Breast epithelium (tissue), 4 donors: ENCODE measurements around the gene FNDC3B. TPM values are rescaled to one million over a fixed set of nuclear protein-coding genes. Genes with fewer than 3 reads are reported as not detected.

Experiments used
- DNase-seq, 2 donors: peaks; one replicate each; pipeline ENCODE4 v3.0.0-alpha.2; 2019; ENCODE audit warnings: low spot score in 2 of 2
- H3K27ac ChIP-seq, 2 donors: fragments of 200-600 bp; sonication (generic) in 1 of 2; one replicate each; pipeline ENCODE4 v1.5.1; 2016 to 2019; ENCODE audit warnings: mild to moderate bottlenecking in 1 of 2
- H3K27me3 ChIP-seq, 2 donors: fragments of 200-600 bp; sonication (generic) in 1 of 2; one replicate each; pipeline versions ENCODE4 v1.5.1 to v1.6.0; 2017 to 2019; ENCODE audit warnings: control low read depth in 1 of 2, mild to moderate bottlenecking in 1 of 2
- H3K36me3 ChIP-seq: fragments of 200-600 bp; one replicate; pipeline ENCODE4 v1.5.1; 2019
- H3K4me1 ChIP-seq, 2 donors: fragments of 200-600 bp; sonication (generic); one replicate each; pipeline ENCODE4 v1.5.1; 2016 to 2019; ENCODE audit warnings: control low read depth in 1 of 2
- H3K4me3 ChIP-seq, 3 donors: fragments of 200-600 bp; sonication (generic); 1 replicate in 2 of 3; 2 replicates in 1 of 3; pipeline ENCODE4 v1.5.1; 2016 to 2019; ENCODE audit warnings: mild to moderate bottlenecking in 3 of 3, moderate library complexity in 2 of 3
- H3K9me3 ChIP-seq, 2 donors: fragments of 200-600 bp; sonication (generic) in 1 of 2; one replicate each; pipeline ENCODE4 v1.5.1; 2016 to 2019; ENCODE audit warnings: control low read depth in 1 of 2
- CTCF ChIP-seq, 3 donors: fragments of 450-650 bp; IDR thresholded peaks; one replicate each; pipeline ENCODE4 v1.5.1; 2016 to 2017; ENCODE audit warnings: antibody characterized with exemption in 3 of 3, mild to moderate bottlenecking in 3 of 3, moderate library complexity in 3 of 3
- POLR2A ChIP-seq: fragments of 450-650 bp; IDR thresholded peaks from one replicate; pipeline ENCODE4 v1.6.1; 2016; ENCODE audit warnings: antibody characterized with exemption, mild to moderate bottlenecking, moderate library complexity
- POLR2AphosphoS5 ChIP-seq, 3 donors: sonication (generic); formaldehyde crosslinking; IDR thresholded peaks; one replicate each; pipeline ENCODE4 v1.6.1; 2017; ENCODE audit warnings: antibody characterized with exemption in 3 of 3
- intact Hi-C: fragments of 100-400 bp; cut with DNase I; formaldehyde crosslinking; loops from one replicate; pipeline ENCODE4 v1.15.1; 2023; ENCODE audit warnings: low total_unique reads
- total RNA-seq, 3 donors: library from RNA; depleted of rRNA; stranded (reverse); fragments of >200 nt; gene quantifications; one replicate each; pipeline ENCODE4 v1.1.0, GENCODE V29; 2016

Gene FNDC3B
- total RNA-seq, 3 donors from 2014 or later, result 131 to 172 (median 149) TPM

DNA sequence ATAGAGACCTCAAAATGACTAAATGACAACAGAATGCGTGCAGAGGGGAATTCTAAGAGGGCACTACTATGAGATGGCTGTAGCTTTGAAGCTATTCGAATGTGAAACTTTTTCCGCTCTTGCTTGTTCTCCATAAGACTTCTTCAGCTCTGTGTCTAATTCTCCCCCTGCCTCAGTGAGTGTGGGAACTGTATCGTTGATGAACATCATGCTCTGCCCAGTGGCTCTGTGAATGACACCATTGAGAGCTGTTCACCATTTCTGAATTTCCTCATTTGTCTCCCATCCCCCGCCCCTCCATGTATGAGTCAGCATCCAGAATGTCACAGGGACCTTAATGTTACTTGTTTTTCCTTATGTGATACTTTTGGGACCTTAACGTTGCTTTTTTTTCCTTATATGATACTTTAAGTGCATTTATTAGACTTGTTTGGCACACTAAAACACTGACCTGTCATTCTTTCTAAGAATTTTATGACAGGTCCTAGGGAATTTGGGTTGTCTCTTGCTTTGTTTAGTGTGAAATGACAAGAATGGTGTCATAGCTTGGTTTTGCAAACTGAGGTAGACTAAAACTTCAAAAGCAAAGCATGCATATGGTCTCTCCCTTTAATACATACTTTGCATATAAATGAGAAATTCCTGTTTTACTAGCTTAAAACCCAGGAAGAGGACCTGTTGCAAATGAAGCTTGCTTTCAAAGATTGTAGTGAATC is 99.6 kb downstream of the FNDC3B start:
- intact Hi-C loops, result no loop called here
- H3K4me1 ChIP-seq, result peaks cover 5 to 52% of the 10 kb centered on the region in 2 donors
- DNase-seq, result peak in 1 of 2 donors; percentile 54

DNA sequence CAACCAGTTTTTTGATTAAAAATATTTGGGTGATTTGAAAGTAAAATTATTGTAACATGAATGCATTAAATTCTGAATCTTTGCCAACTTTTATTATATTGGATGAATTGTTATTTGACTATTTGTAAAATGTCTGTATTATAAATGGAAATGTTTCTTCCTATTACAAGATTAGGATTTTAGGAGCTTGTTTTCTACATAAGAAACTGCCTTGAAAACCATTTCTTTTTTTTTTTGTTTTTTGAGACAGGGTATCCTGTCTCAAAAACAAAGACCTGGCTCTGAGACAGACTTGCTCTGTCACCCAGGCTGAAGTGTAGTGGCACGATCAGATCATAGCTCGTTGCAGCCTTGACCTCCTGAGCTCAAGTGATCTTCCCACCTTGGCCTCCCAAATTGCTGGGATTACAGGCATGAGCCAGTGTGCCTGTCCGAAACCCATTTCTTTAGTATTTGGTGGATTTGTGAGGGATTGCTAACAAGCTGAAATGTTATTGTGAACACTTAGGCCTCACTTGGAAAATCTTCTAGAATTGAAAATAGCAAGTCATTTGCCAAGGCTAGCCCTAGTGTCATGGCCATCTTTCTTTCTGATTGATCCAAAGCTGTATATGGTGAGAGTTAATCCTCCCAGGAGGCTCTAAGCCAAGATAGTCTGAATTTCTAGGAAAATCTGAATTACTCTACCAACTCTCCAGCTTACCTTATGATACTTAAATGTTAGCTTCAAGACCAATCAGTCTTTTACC is 100.3 kb downstream of the FNDC3B start:
- no peaks in the 10 kb centered on the region for H3K36me3 ChIP-seq
- no peak overlapping the region for H3K4me3 ChIP-seq
- no peaks in the 10 kb centered on the region for H3K27me3 ChIP-seq
- peak overlapping the region; percentile 77 to 82 for H3K27ac ChIP-seq
- peaks cover 5 to 52% of the 10 kb centered on the region in 2 donors for H3K4me1 ChIP-seq
- TF ChIP-seq POLR2AphosphoS5 (IDR thresholded peaks at IDR 0.05) (no peak), CTCF (IDR thresholded peaks at IDR 0.05) (no peak), POLR2A (no peak)
- no peak for DNase-seq
- intact Hi-C loops, result no loop called here
- no peaks in the 10 kb centered on the region for H3K9me3 ChIP-seq

More for the DNA sequence above, 99.6 kb downstream of the FNDC3B start:
- Histone ChIP-seq H3K36me3 (no peaks in the 10 kb centered on the region), H3K27ac (peak overlapping the region; percentile 60 to 82), H3K27me3 (no peaks in the 10 kb centered on the region), H3K4me3 (no peak overlapping the region), H3K9me3 (no peaks in the 10 kb centered on the region)
- TF ChIP-seq CTCF (IDR thresholded peaks at IDR 0.05) (no peak), POLR2AphosphoS5 (IDR thresholded peaks at IDR 0.05) (no peak)

- H3K4me1 ChIP-seq, result peaks cover 5 to 46% of the 10 kb centered on the region in 2 donors
- H3K4me3 ChIP-seq, result no peak overlapping the region
- H3K27ac ChIP-seq, result peak overlapping the region; percentile 77 to 82
- H3K36me3 ChIP-seq, result no peaks in the 10 kb centered on the region
- DNase-seq, result peak in 1 of 2 donors; percentile 59
- intact Hi-C loops, result no loop called here
- H3K27me3 ChIP-seq, result no peaks in the 10 kb centered on the region
- H3K9me3 ChIP-seq, result no peaks in the 10 kb centered on the region
- TF ChIP-seq POLR2AphosphoS5 (IDR thresholded peaks at IDR 0.05) (peak; percentile 66 to 86 (median 68)), CTCF (IDR thresholded peaks at IDR 0.05) (no peak)
Observed at GRCh38 chr3:172140499-172141391, 101.4 kb downstream of the FNDC3B start.

DNA sequence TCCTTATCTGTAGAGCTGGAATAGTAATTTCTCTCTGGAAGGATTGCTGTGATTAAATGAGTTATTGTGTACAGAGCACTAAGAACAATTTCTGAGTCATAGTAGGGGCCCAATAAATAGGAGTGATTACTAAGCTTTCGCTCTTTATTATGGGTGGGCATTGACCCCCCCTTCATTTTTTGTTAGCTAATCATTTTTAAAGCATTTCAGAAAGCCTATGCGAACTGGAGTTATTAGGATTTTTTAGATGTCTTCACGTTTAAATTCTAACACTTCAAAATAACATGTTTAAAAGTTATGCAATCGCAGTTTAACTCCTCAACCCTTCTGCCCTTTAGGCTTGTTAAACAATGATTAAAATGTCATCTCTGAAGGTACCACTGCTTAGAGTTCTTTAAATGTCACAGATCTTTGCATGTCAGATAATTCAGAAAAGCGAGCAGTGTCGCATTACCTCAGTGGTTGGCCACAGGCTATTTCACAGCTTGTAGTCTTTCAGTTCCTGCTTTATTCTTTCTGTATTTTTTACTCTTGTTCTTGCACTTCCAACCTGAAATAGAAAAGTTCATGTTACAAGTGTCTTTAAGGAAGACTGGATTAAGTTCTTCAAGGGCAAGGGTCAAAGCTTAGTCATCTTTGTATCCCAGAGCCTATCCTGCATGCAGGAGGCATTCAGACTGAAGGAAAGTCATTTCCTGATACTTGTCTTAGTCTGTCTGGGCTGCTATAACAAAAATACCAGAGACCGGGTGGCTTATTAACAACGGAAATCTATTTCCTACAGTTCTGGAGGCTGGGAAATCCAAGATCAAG is 102.9 kb downstream of the FNDC3B start:
- intact Hi-C loops, result no loop called here
- Histone ChIP-seq H3K27me3 (no peaks in the 10 kb centered on the region), H3K9me3 (no peaks in the 10 kb centered on the region), H3K4me3 (no peak overlapping the region), H3K27ac (peak overlapping the region; percentile 77 to 82), H3K36me3 (no peaks in the 10 kb centered on the region), H3K4me1 (peaks cover 5 to 41% of the 10 kb centered on the region in 2 donors)
- TF ChIP-seq POLR2AphosphoS5 (IDR thresholded peaks at IDR 0.05) (no peak), CTCF (IDR thresholded peaks at IDR 0.05) (no peak), POLR2A (no peak)
- no peak for DNase-seq
